SKM-1 treated with dmso at 0.1 percent for 144 hours (cell line): ENCODE data around the gene TBC1D32.
"Not testable (repeated sequence)": the region's sequence is repeated elsewhere in the genome, so short reads cannot be mapped to it uniquely, and the experiment has no call there.

Experiments
- DNase-seq: peaks from one replicate; lab custom pipeline; 2025; ENCODE audit not compliant: unreplicated experiment; lab: John Stamatoyannopoulos, UW

Gene TBC1D32

GRCh38 chr6:121333694-121334093, 586 bp downstream of the TBC1D32 start:
- not testable (repeated sequence) for DNase-seq

GRCh38 chr6:121333196-121333595, 1.1 kb downstream of the TBC1D32 start:
- DNase-seq, result no peak

GRCh38 chr6:121330516-121330915, 3.8 kb downstream of the TBC1D32 start:
- DNase-seq, result no peak

GRCh38 chr6:121321282-121321681, 13.0 kb downstream of the TBC1D32 start:
- DNase-seq, result no peak

- DNase-seq, result no peak
These were observed 14.7 kb downstream of the TBC1D32 start for GRCh38 chr6:121319603-121320002.

GRCh38 chr6:121319112-121319553, 15.1 kb downstream of the TBC1D32 start:
- DNase-seq, result no peak

- no peak for DNase-seq
These were observed 19.7 kb downstream of the TBC1D32 start for GRCh38 chr6:121314381-121315112.

GRCh38 chr6:121311814-121312213, 22.5 kb downstream of the TBC1D32 start:
- not testable (repeated sequence) for DNase-seq

GRCh38 chr6:121310495-121310894, 23.8 kb downstream of the TBC1D32 start:
- DNase-seq, result no peak

- DNase-seq, result no peak
These were observed 24.4 kb downstream of the TBC1D32 start for GRCh38 chr6:121309768-121310469.

- DNase-seq, result peak; percentile 44
These were observed 28.2 kb downstream of the TBC1D32 start for GRCh38 chr6:121305957-121306607.

- no peak for DNase-seq
These were observed 31.4 kb downstream of the TBC1D32 start for GRCh38 chr6:121302882-121303281.

GRCh38 chr6:121301156-121301555, 33.1 kb downstream of the TBC1D32 start:
- DNase-seq, result not testable (repeated sequence)

- DNase-seq, result peak; percentile 67
These were observed 36.6 kb downstream of the TBC1D32 start for GRCh38 chr6:121297694-121298093.

- no peak for DNase-seq
These were observed 49.2 kb downstream of the TBC1D32 start for GRCh38 chr6:121285041-121285440.

GRCh38 chr6:121274666-121275295, 59.5 kb downstream of the TBC1D32 start:
- DNase-seq, result no peak

- DNase-seq, result no peak
These were observed 70.5 kb downstream of the TBC1D32 start for GRCh38 chr6:121263742-121264141.

- DNase-seq, result no peak
These were observed 73.6 kb downstream of the TBC1D32 start for GRCh38 chr6:121260651-121261102.

- DNase-seq, result no peak
These were observed 86.9 kb downstream of the TBC1D32 start for GRCh38 chr6:121247386-121247785.

GRCh38 chr6:121242386-121242785, 91.9 kb downstream of the TBC1D32 start:
- DNase-seq, result no peak

GRCh38 chr6:121237859-121238258, 96.4 kb downstream of the TBC1D32 start:
- DNase-seq, result no peak
